HG03045 (cell line): Measurements from ENCODE around the gene ELAVL2.
"Not testable (repeated sequence)": the region's sequence is repeated elsewhere in the genome, so short reads cannot be mapped to it uniquely, and the experiment has no call there.

Experiments
- ATAC-seq: cut with Tn5 transposase; IDR thresholded peaks from one replicate; pipeline ENCODE4 v1.9.1; 2021; ENCODE audit warnings: mild to moderate bottlenecking, moderate library complexity; ENCODE audit not compliant: unreplicated experiment

ELAVL2 gene

GRCh38 chr9:23728736-23729135 is 97.3 kb downstream of the ELAVL2 start:
- no peak for ATAC-seq

DNA sequence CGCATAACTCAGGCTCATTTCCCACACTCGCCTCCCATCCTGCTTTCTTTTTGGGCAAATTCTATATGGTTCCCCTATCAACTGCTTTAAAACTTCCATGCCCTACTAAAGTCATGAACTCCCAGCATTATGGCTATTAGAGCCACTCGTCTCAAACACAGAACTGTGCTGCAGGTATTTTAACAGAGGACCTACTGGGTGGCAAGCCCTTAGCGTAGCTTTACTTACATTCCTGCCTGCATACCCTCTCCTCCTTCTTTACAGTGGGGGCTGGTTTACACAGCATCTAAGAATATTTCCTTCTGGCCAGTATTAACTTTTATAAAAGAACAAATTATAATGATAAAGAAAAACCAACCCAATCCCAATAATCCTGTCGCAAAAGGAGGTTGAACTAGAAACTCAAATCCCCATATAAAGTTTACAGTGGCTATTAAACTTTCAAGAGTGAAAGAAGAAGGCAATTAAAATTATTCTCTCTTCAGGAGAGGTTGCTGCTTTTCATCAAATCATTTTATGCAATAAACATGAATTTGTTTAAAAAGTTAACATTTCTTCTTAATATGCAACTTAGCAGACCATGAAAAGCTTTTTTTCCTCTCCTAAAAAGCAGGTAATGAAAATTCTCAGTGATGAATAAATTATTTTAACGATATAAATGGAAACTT is 100.6 kb downstream of the ELAVL2 start:
- ATAC-seq = no peak

DNA sequence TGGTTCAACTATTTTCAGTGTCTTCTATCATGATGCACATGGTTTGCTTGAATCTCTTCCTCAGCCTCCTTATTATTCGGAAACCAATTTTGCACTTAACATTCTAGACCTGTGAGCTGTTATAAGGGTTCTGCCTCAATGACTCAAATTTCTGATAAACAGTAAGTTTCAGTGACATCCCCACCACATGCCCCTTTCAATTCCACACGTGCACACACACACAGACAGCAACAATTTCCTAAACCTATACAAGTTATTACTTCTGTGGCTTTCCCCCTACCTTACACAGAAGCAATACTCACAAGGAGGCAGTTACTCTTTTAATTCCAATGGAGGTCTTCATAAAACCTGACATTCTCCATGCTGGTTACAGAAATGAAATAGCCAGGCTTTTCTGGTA is 102.4 kb downstream of the ELAVL2 start:
- no peak for ATAC-seq

GRCh38 chr9:23723048-23723447 is 103.0 kb downstream of the ELAVL2 start:
- not testable (repeated sequence) for ATAC-seq

- no peak for ATAC-seq
Measured at GRCh38 chr9:23721466-23721865, 104.6 kb downstream of the ELAVL2 start.

- ATAC-seq = no peak
Measured at GRCh38 chr9:23717505-23717904, 108.5 kb downstream of the ELAVL2 start.

GRCh38 chr9:23707249-23707648 is 118.8 kb downstream of the ELAVL2 start:
- ATAC-seq = no peak

DNA sequence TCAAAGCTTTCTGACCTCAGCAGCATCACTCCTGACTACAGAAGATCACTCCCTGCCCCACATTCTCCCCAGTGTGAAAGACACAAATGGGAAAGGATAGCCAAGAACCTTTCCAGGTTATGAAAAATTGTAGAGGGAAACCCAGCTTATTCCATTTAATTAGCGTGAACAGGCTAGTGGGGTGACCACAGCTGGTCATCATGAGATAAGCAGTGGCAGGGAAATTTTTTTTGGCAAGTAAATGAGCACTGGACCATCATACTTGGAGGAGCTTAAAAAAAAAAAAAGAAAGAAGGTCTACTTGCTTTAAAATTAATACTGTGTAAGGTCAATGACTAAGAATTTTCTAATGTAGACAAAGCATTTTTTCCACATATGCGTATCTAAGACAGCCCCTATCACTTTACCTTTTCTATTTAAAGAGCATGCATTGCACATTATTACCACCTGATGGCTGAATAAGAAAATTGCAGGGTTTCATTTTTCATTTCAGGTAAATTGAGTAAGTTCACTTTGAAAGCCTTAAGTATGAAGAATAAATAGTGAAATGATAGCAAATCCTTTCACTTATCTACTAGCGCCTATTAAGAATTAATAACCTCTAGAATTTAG is 123.6 kb downstream of the ELAVL2 start:
- no peak for ATAC-seq

GRCh38 chr9:23701291-23701690 is 124.7 kb downstream of the ELAVL2 start:
- ATAC-seq = no peak

DNA sequence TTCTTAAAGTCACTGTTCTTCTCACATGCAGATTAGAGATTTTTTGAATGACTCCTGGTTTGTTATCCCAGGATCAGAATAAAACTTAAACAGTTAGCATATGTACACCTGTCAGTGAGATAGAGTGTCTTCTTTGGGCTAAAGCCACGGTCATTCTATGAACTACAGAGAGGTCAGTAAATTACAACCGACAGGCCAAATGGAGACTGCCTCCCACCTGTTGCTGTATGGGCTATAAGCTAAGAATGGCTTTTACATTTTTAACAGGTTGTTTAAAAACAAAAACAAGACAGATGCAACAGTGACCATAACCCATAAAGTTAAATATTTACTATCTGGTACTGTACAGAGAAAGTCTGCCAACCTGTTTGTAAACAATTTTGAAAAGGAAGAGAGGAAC is 125.7 kb downstream of the ELAVL2 start:
- no peak for ATAC-seq

- ATAC-seq = no peak
Measured at GRCh38 chr9:23698161-23698560, 127.9 kb downstream of the ELAVL2 start.

GRCh38 chr9:23695572-23695971 is 130.5 kb downstream of the ELAVL2 start:
- ATAC-seq = no peak

DNA sequence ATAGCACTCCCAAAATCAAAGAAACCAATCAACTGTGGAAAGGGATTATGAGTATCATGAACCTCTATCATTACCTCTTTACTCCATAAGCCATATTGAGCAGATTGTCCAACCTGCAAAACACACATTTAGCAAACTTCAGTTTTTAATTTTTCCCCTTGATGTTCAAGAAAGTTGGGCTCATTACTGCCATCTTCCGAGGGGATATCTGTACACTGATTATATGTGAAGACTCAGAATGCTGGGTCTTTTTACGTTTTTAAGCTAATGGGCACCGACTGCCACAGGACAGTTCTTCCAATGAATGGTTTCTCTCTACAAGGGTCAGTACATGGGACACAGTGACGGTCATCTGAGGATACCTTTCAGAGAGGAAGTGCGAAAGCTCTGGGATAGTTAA is 132.7 kb downstream of the ELAVL2 start:
- no peak for ATAC-seq

DNA sequence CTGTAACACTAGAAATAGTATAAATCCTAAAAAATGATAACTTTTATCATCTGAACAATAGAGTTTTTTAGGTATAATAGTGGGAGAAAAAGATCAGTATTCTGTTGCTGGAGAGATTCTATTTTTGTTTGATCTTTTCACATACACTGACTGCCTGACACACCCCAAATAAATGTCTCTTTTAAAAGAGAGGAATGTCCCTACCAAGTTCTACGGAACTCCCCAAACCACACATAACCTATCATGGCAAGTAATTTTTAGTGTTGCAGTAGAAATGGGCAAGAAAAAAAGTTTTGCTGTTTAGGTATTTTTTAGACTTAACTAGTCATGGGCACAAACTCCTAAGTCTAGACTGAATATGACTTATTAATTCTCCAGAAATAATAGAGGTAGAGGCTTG is 139.1 kb downstream of the ELAVL2 start:
- ATAC-seq = no peak

DNA sequence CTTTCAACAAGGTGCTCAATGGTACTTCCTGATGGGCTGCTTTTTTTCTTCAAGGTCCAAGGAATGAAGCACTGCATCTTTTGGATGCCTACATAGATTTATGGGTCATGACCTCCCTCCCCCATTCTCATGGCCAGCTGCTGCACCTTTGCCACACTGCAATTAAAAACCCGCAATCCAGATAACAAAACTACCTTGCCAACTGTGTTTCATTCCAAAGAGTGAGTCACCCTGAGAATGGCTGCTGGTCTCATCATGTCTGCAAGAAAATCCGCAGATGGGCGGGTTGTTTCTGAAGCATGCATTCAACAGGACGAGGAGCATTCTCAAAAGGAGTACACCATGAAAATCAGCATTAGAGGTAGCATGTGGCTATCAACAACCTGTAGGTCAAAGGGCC is 139.8 kb downstream of the ELAVL2 start:
- ATAC-seq = no peak

GRCh38 chr9:23683611-23684061 is 142.4 kb downstream of the ELAVL2 start:
- ATAC-seq = no peak

- no peak for ATAC-seq
Measured at GRCh38 chr9:23682891-23683431, 143.1 kb downstream of the ELAVL2 start.

DNA sequence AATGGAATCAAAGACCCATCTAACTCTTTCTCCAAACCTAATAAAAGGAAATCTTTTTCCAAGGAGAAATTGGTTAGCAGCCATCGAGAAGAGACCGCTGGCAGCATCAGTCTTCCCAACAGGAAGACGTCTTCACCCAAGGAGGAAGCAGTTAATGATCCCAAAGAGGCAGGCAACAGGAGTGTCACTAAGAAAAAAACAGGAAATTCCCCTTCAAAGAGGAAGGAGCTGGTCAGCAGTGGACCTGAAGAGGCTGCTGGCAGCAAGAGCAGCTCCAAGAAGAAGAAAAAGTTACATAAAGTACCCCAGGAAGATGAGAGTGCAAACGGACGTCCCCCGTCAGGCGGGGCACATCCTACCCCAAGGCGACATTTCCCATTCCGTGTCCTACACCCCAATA is 143.7 kb downstream of the ELAVL2 start:
- ATAC-seq = no peak

DNA sequence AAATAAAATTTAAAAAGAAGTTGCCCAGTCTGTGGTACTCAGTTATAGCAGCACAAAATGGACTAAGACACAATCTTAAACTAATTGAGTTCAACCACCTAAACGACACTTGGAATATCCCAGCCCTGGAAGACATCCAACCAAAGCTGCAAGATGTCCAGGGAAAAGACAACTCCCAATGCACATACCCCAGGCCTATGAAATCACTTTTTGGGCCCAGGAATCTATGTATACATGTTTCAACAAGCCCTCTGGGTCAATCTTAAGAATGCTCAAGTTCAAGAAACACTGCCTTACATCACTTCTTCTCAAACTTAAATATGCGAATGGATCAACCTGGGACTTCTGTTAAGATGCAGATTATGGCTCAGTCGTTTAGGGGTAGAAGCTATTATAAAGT is 148.6 kb downstream of the ELAVL2 start:
- ATAC-seq = no peak

- ATAC-seq = no peak
Measured at GRCh38 chr9:23674016-23674585, 151.9 kb downstream of the ELAVL2 start.

DNA sequence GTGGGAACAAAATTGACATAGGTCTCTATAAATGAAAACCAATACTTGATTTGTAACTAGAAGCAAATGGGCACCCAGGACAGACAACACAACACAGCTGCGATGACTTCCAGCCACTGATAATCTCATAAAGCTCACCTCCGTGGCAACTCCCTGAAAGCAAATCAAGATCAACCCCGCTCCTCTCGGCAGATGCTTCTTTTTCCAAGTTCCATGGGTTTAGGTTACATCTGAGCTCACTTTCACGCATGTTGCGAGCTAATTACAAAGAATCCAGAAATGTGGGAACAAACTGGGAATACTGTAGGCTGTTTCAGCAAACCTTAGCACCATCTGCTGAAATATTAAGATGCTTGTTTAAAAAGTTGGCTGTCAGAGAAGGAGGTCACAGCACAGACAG is 153.9 kb downstream of the ELAVL2 start:
- no peak for ATAC-seq

DNA sequence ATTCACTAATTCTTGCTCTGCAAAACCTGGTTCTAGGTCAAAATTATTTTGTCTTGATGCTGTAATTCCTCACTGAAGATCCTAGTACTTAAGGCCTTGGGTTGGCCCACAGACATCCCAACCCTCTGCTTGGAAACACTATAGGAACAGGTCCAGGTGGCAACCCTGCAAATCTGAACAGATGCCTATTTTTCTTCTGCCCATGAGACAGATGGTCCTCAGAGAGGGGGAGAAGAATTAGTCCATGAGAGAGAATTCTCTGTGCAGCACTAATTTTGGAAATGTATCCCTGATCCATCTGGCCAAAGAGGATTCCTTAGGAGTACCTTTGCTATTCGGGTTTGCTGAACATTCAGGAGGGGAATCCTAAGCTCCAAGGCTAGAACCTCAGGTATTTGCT is 156.3 kb downstream of the ELAVL2 start:
- no peak for ATAC-seq
